ENCODE measurements around the gene SUFU.

GRCh38 chr10:102670871-102671434 is 167.2 kb downstream of the SUFU start:
- TF ChIP-seq REST (IDR thresholded peaks at IDR 0.05) (no peak), CTCF (IDR thresholded peaks at IDR 0.05; ENCODE audit: low read depth, low read length, missing input control) (no peak), ZBTB33 (IDR thresholded peaks at IDR 0.05) (no peak), MAX (IDR thresholded peaks at IDR 0.05) (no peak), EGR1 (IDR thresholded peaks at IDR 0.05; ENCODE audit: low read depth in 2 of 2) (no peak), FOXA1 (IDR thresholded peaks at IDR 0.05) (no peak), RAD21 (IDR thresholded peaks at IDR 0.05) (no peak), TAF1 (conservative IDR thresholded peaks at IDR 0.05) (no peak), HNF4A (conservative IDR thresholded peaks at IDR 0.05) (no peak), ATF3 (IDR thresholded peaks at IDR 0.05) (no peak)
